Colonic mucosa (tissue), 4 donors: Measurements from ENCODE around the gene NAPA. TPM values are rescaled to one million over a fixed set of nuclear protein-coding genes. Genes with fewer than 3 reads are reported as not detected.

Experiments used
- DNase-seq: peaks from one replicate; pipeline ENCODE4 v3.0.0-alpha.2; 2020
- H3K27ac ChIP-seq: fragments of 200-600 bp; one replicate; pipeline ENCODE4 v1.8.0; 2021
- H3K27me3 ChIP-seq: fragments of 200-600 bp; one replicate; pipeline ENCODE4 v1.8.0; 2021
- H3K36me3 ChIP-seq: fragments of 200-600 bp; one replicate; pipeline ENCODE4 v1.8.0; 2021
- H3K4me1 ChIP-seq: fragments of 200-600 bp; one replicate; pipeline ENCODE4 v1.8.0; 2021; ENCODE audit warnings: mild to moderate bottlenecking
- H3K4me3 ChIP-seq: fragments of 200-600 bp; one replicate; pipeline ENCODE4 v1.8.0; 2021
- H3K9ac ChIP-seq, 2 donors: one replicate each; pipeline ENCODE4 v1.7.0; 2013; ENCODE audit warnings: control low read depth in 2 of 2, low read depth in 2 of 2, low read length in 2 of 2
- H3K9me3 ChIP-seq: fragments of 200-600 bp; one replicate; pipeline ENCODE4 v1.8.0; 2021
- intact Hi-C: fragments of 100-400 bp; cut with DNase I; formaldehyde crosslinking; loops from one replicate; pipeline ENCODE4 v1.14.1; 2022
- total RNA-seq, 2 donors: library from RNA; stranded (reverse); fragmentation: NEBNext Ultra II Directional in 1 of 2; extraction: Animal tissue kit (Norgen Biotek cat#: 25700) in 1 of 2; gene quantifications; one replicate each; pipeline ENCODE4 v1.2.1, GENCODE V29; 2021
- TF ChIP-seq, protein P1 (sequence below): fragments of 200-600 bp; IDR thresholded peaks from one replicate; pipeline ENCODE4 v1.8.0; 2022; ENCODE audit warnings: antibody characterized with exemption, mild to moderate bottlenecking
- donor health status: healthy.
- donor health status: DM: no; HTN: no; CAD: no.
- donor health status: DM: no; HTN: no; CAD: no.

Gene NAPA
- total RNA-seq, 2 donors from 2014 or later: 111 to 115 TPM

DNA sequence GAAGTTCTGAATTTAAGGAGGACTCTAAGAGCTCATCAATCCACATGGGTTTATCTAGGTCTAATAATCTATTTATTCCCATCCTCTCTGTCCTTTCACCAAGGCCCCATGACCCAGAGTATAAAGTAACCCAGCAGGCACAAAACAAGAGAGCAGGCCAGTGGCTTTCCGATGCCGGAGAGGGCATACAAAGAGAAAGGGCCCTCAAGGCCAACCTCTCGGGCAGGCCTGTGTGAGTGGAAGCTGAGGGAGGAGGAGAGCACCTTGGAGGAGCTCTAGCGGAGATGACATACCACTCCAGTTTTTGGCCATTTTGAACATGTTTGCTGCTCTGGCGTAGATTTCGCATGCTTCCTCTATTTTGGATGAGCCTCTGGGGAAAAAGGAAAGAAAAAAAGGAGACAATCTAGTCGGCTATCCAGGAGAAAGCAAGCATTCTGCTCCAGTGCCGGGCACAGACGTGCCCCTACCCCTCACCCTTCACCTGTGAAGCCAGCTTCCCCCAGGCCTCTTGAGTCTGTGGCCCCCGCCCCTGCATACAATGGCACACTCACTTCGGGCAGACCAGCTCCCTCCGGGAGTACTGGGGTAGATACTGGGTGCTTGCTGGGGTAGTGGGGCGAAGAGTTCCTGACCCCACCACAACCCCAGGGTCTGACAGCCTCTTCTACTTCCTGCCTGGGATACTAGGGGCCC, 11.6 kb downstream of the NAPA start:
- intact Hi-C loops: no loop called here
- H3K27me3 ChIP-seq: no peaks in the 10 kb centered on the region
- TF ChIP-seq, protein P1, sequence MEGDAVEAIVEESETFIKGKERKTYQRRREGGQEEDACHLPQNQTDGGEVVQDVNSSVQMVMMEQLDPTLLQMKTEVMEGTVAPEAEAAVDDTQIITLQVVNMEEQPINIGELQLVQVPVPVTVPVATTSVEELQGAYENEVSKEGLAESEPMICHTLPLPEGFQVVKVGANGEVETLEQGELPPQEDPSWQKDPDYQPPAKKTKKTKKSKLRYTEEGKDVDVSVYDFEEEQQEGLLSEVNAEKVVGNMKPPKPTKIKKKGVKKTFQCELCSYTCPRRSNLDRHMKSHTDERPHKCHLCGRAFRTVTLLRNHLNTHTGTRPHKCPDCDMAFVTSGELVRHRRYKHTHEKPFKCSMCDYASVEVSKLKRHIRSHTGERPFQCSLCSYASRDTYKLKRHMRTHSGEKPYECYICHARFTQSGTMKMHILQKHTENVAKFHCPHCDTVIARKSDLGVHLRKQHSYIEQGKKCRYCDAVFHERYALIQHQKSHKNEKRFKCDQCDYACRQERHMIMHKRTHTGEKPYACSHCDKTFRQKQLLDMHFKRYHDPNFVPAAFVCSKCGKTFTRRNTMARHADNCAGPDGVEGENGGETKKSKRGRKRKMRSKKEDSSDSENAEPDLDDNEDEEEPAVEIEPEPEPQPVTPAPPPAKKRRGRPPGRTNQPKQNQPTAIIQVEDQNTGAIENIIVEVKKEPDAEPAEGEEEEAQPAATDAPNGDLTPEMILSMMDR: no peak
- no peak overlapping the region for H3K9ac ChIP-seq
- H3K4me1 ChIP-seq: no peaks in the 10 kb centered on the region
- peaks cover 20% of the 10 kb centered on the region for H3K36me3 ChIP-seq
- DNase-seq: no peak
- no peaks in the 10 kb centered on the region for H3K9me3 ChIP-seq
- no peak overlapping the region for H3K27ac ChIP-seq
- H3K4me3 ChIP-seq: no peak overlapping the region

DNA sequence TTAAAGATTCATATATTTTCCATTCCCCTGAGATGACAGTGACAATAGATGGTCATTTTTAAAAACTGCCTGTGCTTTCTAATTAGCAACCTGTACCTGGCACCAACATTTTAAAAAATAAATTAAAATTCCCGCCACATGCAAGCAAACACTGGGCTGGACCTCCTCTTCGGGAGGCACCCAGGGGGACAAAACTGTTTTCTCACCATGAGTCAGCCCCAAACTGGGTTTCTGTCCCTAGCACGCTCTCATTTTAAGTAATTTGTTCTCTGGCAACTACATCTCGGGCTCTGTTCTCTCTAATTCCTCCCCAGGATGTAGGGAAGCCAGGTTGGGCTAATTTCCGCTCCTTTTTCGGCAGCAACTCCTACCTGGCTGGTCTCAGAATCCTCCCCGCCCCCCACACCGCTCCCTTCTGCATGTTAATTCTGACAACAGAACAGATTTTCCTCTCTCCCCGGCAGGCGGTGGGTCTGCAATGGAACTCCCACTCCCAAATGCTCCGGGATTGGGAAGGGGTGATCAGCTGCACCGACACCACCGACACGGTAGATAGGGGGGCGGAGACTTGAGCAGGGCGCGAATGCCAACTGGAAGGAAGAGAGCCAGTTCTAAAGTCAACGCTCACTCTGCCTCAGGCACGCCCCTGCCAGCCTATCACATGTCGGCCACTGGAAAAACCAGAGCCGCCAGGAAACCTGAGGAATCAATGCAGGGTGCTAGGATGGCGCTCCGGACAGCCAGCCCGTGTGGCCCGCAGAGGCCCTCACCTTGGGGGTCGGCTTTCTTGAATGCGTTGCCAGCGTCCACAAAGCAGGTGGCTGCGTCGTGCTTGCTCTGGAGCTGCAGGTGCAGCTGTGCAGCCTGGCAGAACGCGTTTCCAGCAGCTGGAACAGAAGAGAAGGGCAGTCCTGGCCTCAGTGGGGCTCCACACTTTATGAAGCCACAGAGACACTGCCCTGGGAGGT, 14.7 kb downstream of the NAPA start:
- Histone ChIP-seq H3K27me3 (no peaks in the 10 kb centered on the region), H3K4me1 (no peaks in the 10 kb centered on the region), H3K36me3 (peaks cover 20% of the 10 kb centered on the region), H3K4me3 (no peak overlapping the region), H3K9me3 (no peaks in the 10 kb centered on the region), H3K9ac (no peak overlapping the region), H3K27ac (no peak overlapping the region)
- intact Hi-C loops: no loop called here
- TF ChIP-seq, protein P1: no peak
- DNase-seq: no peak

DNA sequence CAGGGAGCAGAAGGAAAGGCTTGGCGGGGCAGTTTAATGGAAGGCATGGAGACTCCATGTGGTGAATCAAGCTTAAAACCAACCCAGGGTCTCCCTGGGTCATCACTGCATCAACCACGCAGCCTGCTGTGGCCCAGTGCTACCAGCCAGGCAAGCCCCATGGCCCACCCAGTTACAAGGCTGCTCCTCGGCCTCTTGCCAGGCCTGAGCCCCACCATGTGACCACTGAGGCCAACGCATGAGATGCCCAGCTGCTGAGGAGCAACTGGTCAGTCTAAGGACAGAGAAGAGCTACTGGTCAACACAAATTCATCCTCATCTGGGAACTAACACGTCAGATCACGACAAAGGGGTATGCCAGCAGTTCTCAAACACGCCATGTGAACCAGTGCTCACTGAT, 15.5 kb downstream of the NAPA start:
- intact Hi-C loops: no loop called here
- TF ChIP-seq, protein P1: no peak
- peaks cover 20% of the 10 kb centered on the region for H3K36me3 ChIP-seq
- H3K9me3 ChIP-seq: no peaks in the 10 kb centered on the region
- peak overlapping the region in 1 of 2 donors; percentile 30 for H3K9ac ChIP-seq
- no peak for DNase-seq
- no peaks in the 10 kb centered on the region for H3K27me3 ChIP-seq
- no peak overlapping the region for H3K4me3 ChIP-seq
- no peak overlapping the region for H3K27ac ChIP-seq
- no peaks in the 10 kb centered on the region for H3K4me1 ChIP-seq

DNA sequence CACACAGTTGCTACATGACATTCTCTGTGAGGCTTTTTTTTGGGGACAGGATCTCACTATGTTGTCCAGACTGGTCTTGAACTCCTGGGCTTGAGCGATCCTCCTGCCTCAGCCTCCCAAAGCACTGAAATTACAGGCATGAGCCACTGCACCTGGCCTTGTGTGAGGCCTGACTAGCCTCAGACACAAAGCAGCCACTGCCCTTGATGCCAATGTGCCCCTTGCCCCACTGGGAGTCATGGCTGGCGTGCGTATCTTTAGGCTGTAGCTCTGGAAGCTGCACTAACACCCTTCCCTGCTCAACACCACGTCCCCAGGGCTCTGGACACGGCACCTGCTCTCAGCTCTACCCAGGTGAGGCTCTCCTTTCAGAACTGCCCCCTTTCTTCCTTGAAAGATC, 16.3 kb downstream of the NAPA start:
- H3K4me1 ChIP-seq: no peaks in the 10 kb centered on the region
- H3K4me3 ChIP-seq: no peak overlapping the region
- peaks cover 16% of the 10 kb centered on the region for H3K36me3 ChIP-seq
- no peaks in the 10 kb centered on the region for H3K9me3 ChIP-seq
- H3K27me3 ChIP-seq: no peaks in the 10 kb centered on the region
- no peak overlapping the region for H3K27ac ChIP-seq
- intact Hi-C loops: no loop called here
- no peak overlapping the region for H3K9ac ChIP-seq
- no peak for DNase-seq
- TF ChIP-seq, protein P1: no peak

DNA sequence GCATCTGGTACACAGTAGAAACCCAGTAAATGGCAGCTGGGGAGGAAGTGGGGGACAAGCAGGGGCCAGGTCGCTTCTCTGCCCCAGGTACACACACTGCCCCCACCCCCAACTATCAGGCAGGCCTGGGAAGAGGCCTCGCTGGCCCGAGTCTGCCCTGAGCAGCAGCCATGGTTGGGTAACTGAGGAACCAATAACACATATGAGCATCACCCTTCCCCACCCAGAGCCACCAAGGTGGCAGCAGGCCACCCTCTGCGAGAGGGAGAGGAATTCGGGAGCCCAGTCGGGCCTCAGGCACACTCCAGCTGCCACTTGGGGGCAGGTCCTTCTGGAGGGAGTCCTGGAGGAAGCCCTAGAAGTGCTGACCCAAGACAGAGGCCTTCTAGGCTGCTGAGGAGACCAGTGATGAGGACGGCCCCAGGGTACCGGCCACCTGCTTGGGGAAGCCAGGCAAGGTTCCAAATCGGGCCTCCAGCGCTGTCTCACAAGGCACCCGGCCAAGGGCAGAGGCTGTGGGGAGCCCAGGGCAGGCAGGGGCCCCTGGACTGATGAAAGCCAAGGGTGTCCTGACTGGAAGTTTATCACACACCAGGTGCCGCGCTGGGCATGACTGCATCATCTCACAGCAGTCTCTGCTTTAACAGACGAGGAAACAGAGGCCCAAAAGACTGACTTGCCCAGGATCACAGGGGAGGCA, 16.9 kb downstream of the NAPA start:
- no peak overlapping the region for H3K9ac ChIP-seq
- no peaks in the 10 kb centered on the region for H3K9me3 ChIP-seq
- H3K4me1 ChIP-seq: no peaks in the 10 kb centered on the region
- H3K36me3 ChIP-seq: peaks cover 10% of the 10 kb centered on the region
- intact Hi-C loops: no loop called here
- H3K27me3 ChIP-seq: no peaks in the 10 kb centered on the region
- no peak overlapping the region for H3K27ac ChIP-seq
- TF ChIP-seq, protein P1: no peak
- no peak for DNase-seq
- H3K4me3 ChIP-seq: no peak overlapping the region
